ENCODE results near the gene CCDC9B.

Gene CCDC9B

GRCh38 chr15:40340740-40341400 is at the start of gene CCDC9B:
Gene CCDC9B, minus strand, starts transcription at chr15:40340939. Its CDS starts 120 bp downstream, at chr15:40340819.
- no peak for DNase-seq

- no peak for DNase-seq
Measured at GRCh38 chr15:40389824-40390595, 49.3 kb upstream of the CCDC9B start.

- no peak for DNase-seq
Measured at GRCh38 chr15:40388941-40389823, 48.4 kb upstream of the CCDC9B start.

- no peak for DNase-seq
Measured at GRCh38 chr15:40386480-40386879, 45.7 kb upstream of the CCDC9B start.

- DNase-seq, result peak; percentile 96
Measured at GRCh38 chr15:40382580-40383456, 42.1 kb upstream of the CCDC9B start, which contains the start of gene KNSTRN. Gene KNSTRN, plus strand, starts transcription at chr15:40382721. Its CDS starts 115 bp downstream, at chr15:40382836.

GRCh38 chr15:40381818-40382529 is 41.2 kb upstream of the CCDC9B start:
- no peak for DNase-seq

- DNase-seq, result no peak
Measured at GRCh38 chr15:40380636-40381035, 39.9 kb upstream of the CCDC9B start.

- no peak for DNase-seq
Measured at GRCh38 chr15:40379853-40380252, 39.1 kb upstream of the CCDC9B start.

- no peak for DNase-seq
Measured at GRCh38 chr15:40379374-40379773, 38.6 kb upstream of the CCDC9B start.

- DNase-seq, result no peak
Measured at GRCh38 chr15:40377606-40378005, 36.9 kb upstream of the CCDC9B start.

- DNase-seq, result no peak
Measured at GRCh38 chr15:40372981-40373380, 32.2 kb upstream of the CCDC9B start.

- no peak for DNase-seq
Measured at GRCh38 chr15:40369971-40370370, 29.2 kb upstream of the CCDC9B start.

- DNase-seq, result no peak
Measured at GRCh38 chr15:40369474-40369869, 28.7 kb upstream of the CCDC9B start.

- DNase-seq, result no peak
Measured at GRCh38 chr15:40368719-40369473, 28.2 kb upstream of the CCDC9B start.

GRCh38 chr15:40367686-40368611 is 27.2 kb upstream of the CCDC9B start:
- peak; percentile 94 for DNase-seq

- no peak for DNase-seq
Measured at GRCh38 chr15:40367371-40367685, 26.6 kb upstream of the CCDC9B start.

- DNase-seq, result no peak
Measured at GRCh38 chr15:40366457-40367370, 26.0 kb upstream of the CCDC9B start.

GRCh38 chr15:40365624-40366456 is 25.1 kb upstream of the CCDC9B start:
- DNase-seq, result no peak
